OCI-LY1 (cell line): Measurements from ENCODE around the gene CD74.
A peak's percentile ranks its signal among the peaks of the same experiment; 100 is the strongest.

Experiments used
- H2AFZ ChIP-seq: fragments of 200-600 bp; sonication (generic), shearing (Covaris generic); 2 replicates; pipeline ENCODE4 v1.6.0; 2014; ENCODE audit warnings: antibody characterized with exemption, mild to moderate bottlenecking, low read length
- H3F3A ChIP-seq: fragments of 200-600 bp; sonication (generic), shearing (Covaris generic); 2 replicates; pipeline ENCODE4 v1.6.0; 2014; ENCODE audit warnings: mild to moderate bottlenecking, antibody characterized with exemption, low read length, moderate library complexity; ENCODE audit not compliant: insufficient read depth
- H3K27ac ChIP-seq: fragments of 200-600 bp; sonication (generic); 2 replicates; pipeline ENCODE4 v1.5.1; 2014; ENCODE audit warnings: low read length, mixed run types, mild to moderate bottlenecking, low read depth; ENCODE audit not compliant: poor library complexity, severe bottlenecking
- H3K27me3 ChIP-seq: fragments of 200-600 bp; sonication (generic); 2 replicates; pipeline ENCODE4 v1.6.0; 2014; ENCODE audit warnings: antibody characterized with exemption, mild to moderate bottlenecking, low read length, moderate library complexity; ENCODE audit not compliant: insufficient read depth
- H3K36me3 ChIP-seq: fragments of 200-600 bp; sonication (generic); 2 replicates; pipeline ENCODE4 v1.6.1; 2014; ENCODE audit warnings: mild to moderate bottlenecking, antibody characterized with exemption, low read length, moderate library complexity, mixed read lengths; ENCODE audit not compliant: insufficient read depth
- H3K4me1 ChIP-seq: fragments of 200-600 bp; sonication (generic); 2 replicates; pipeline ENCODE4 v1.5.1; 2014; ENCODE audit warnings: mild to moderate bottlenecking, low read length, moderate library complexity; ENCODE audit not compliant: insufficient read depth, severe bottlenecking
- H3K4me2 ChIP-seq: fragments of 200-600 bp; sonication (generic), shearing (Covaris generic); 2 replicates; pipeline ENCODE4 v1.6.1; 2014; ENCODE audit warnings: low read length
- H3K4me3 ChIP-seq: fragments of 200-600 bp; sonication (generic); 2 replicates; pipeline ENCODE4 v1.5.1; 2014; ENCODE audit warnings: low read length, low read depth, mild to moderate bottlenecking, mixed read lengths; ENCODE audit not compliant: poor library complexity, severe bottlenecking
- H3K79me2 ChIP-seq: fragments of 200-600 bp; shearing (Covaris generic); 2 replicates; pipeline ENCODE4 v1.6.1; 2016; ENCODE audit warnings: mixed run types, low read length, mixed read lengths; ENCODE audit not compliant: insufficient read depth
- H3K9ac ChIP-seq: fragments of 200-600 bp; sonication (generic), shearing (Covaris generic); 2 replicates; pipeline ENCODE4 v1.6.1; 2014; ENCODE audit warnings: mild to moderate bottlenecking, low read length, mixed read lengths
- H3K9me2 ChIP-seq: fragments of 200-600 bp; sonication (generic), shearing (Covaris generic); 2 replicates; pipeline ENCODE4 v1.6.1; 2014; ENCODE audit warnings: low read depth, mild to moderate bottlenecking, low read length, mixed read lengths
- H3K9me3 ChIP-seq: fragments of 200-600 bp; shearing (Covaris generic); 2 replicates; pipeline ENCODE4 v1.6.1; 2014; ENCODE audit warnings: low read length, mixed read lengths
- H4K20me1 ChIP-seq: fragments of 200-600 bp; sonication (generic), shearing (Covaris generic); 2 replicates; pipeline ENCODE4 v1.6.0; 2016; ENCODE audit warnings: mild to moderate bottlenecking, low read length; ENCODE audit not compliant: insufficient read depth
- CTCF ChIP-seq: fragments of 200-600 bp; sonication (generic), shearing (Covaris generic); IDR thresholded peaks from 2 replicates; pipeline ENCODE4 v1.5.1; 2017; ENCODE audit warnings: mild to moderate bottlenecking, antibody characterized with exemption, low read length, moderate library complexity, mixed read lengths
- EZH2 ChIP-seq: fragments of 200-600 bp; sonication (generic), shearing (Covaris generic); IDR thresholded peaks from 2 replicates; pipeline ENCODE4 v1.8.0; 2017; ENCODE audit warnings: borderline replicate concordance, mixed run types, mild to moderate bottlenecking, antibody characterized with exemption, low read length, moderate library complexity, mixed read lengths

CD74 gene

GRCh38 chr5:150408231-150408943, 4.3 kb downstream of the CD74 start:
- H3K9ac ChIP-seq, result peak overlapping the region; percentile 23; the same call in 1 of the 2 replicates
- H2AFZ ChIP-seq, result no peak overlapping the region
- peak overlapping the region; percentile 28 for H3K4me3 ChIP-seq
- no peaks in the 10 kb centered on the region for H3K9me3 ChIP-seq
- no peaks in the 10 kb centered on the region for H3K27me3 ChIP-seq
- peaks cover 7% of the 10 kb centered on the region; the same call in 1 of the 2 replicates for H3K79me2 ChIP-seq
- peaks cover 17% of the 10 kb centered on the region for H3F3A ChIP-seq
- H3K27ac ChIP-seq, result peak overlapping the region; percentile 62
- H3K4me2 ChIP-seq, result peak overlapping the region; percentile 53
- peaks cover 66% of the 10 kb centered on the region for H3K4me1 ChIP-seq
- TF ChIP-seq CTCF (no peak), EZH2 (no peak)
- no peaks in the 10 kb centered on the region for H3K9me2 ChIP-seq
- no peaks in the 10 kb centered on the region for H4K20me1 ChIP-seq
- H3K36me3 ChIP-seq, result peaks cover 54% of the 10 kb centered on the region

- Histone ChIP-seq H2AFZ (no peak overlapping the region), H3K27ac (peak overlapping the region; percentile 62), H4K20me1 (no peaks in the 10 kb centered on the region), H3K36me3 (peaks cover 65% of the 10 kb centered on the region), H3F3A (peaks cover 12% of the 10 kb centered on the region), H3K4me2 (peak overlapping the region; percentile 53; the same call in 1 of the 2 replicates), H3K4me1 (peaks cover 54% of the 10 kb centered on the region), H3K9ac (no peak overlapping the region), H3K9me3 (no peaks in the 10 kb centered on the region), H3K4me3 (peak overlapping the region; percentile 28), H3K79me2 (peaks cover 7% of the 10 kb centered on the region; the same call in 1 of the 2 replicates), H3K27me3 (no peaks in the 10 kb centered on the region), H3K9me2 (no peaks in the 10 kb centered on the region)
- TF ChIP-seq CTCF, result no peak
- TF ChIP-seq EZH2, result no peak
Observed at GRCh38 chr5:150407096-150407720, 5.5 kb downstream of the CD74 start.

GRCh38 chr5:150406723-150407095, 6.0 kb downstream of the CD74 start:
- Histone ChIP-seq H3K36me3 (peaks cover 70% of the 10 kb centered on the region), H3K4me2 (no peak overlapping the region; the same call in 1 of the 2 replicates), H3K27me3 (no peaks in the 10 kb centered on the region), H3K4me1 (peaks cover 50% of the 10 kb centered on the region), H3K9me2 (no peaks in the 10 kb centered on the region), H3F3A (peaks cover 12% of the 10 kb centered on the region), H2AFZ (no peak overlapping the region), H4K20me1 (no peaks in the 10 kb centered on the region), H3K9ac (no peak overlapping the region), H3K9me3 (no peaks in the 10 kb centered on the region), H3K27ac (no peak overlapping the region), H3K4me3 (no peak overlapping the region), H3K79me2 (peaks cover 6% of the 10 kb centered on the region; the same call in 1 of the 2 replicates)
- no peak for TF ChIP-seq CTCF
- TF ChIP-seq EZH2, result no peak
